Liver (tissue), 9 donors: ENCODE data around the gene DCUN1D3. TPM values are rescaled to one million over a fixed set of nuclear protein-coding genes. Genes with fewer than 3 reads are reported as not detected.

Experiments used
- DNase-seq: peaks from one replicate; pipeline ENCODE4 v3.0.0-alpha.2; 2017; ENCODE audit warnings: low spot score
- H3K27ac ChIP-seq, 2 donors: one replicate each; pipeline ENCODE4 v1.7.0; 2013; ENCODE audit warnings: inconsistent platforms in 2 of 2, low read length in 2 of 2, control low read depth in 1 of 2, low read depth in 1 of 2, mild to moderate bottlenecking in 1 of 2
- H3K27me3 ChIP-seq, 4 donors: one replicate each; pipeline versions ENCODE4 v1.6.1 to v1.7.0; 2013; ENCODE audit warnings: low read length in 3 of 4, inconsistent platforms in 1 of 4, mild to moderate bottlenecking in 1 of 4, moderate library complexity in 1 of 4; ENCODE audit not compliant: control insufficient read depth in 4 of 4, insufficient read depth in 4 of 4
- H3K36me3 ChIP-seq, 4 donors: one replicate each; pipeline versions ENCODE4 v1.6.1 to v1.7.0; 2013; ENCODE audit warnings: low read length in 3 of 4, mild to moderate bottlenecking in 3 of 4, low read depth in 1 of 4, moderate library complexity in 1 of 4; ENCODE audit not compliant: control insufficient read depth in 4 of 4, insufficient read depth in 3 of 4
- H3K4me1 ChIP-seq, 4 donors: one replicate each; pipeline versions ENCODE4 v1.6.1 to v1.7.0; 2013; ENCODE audit warnings: low read length in 3 of 4, mild to moderate bottlenecking in 3 of 4, moderate library complexity in 1 of 4; ENCODE audit not compliant: control insufficient read depth in 4 of 4, insufficient read depth in 4 of 4
- H3K4me3 ChIP-seq, 3 donors: one replicate each; pipeline versions ENCODE4 v1.6.1 to v1.7.0; 2013; ENCODE audit warnings: low read length in 3 of 3, control low read depth in 1 of 3, low read depth in 1 of 3, mild to moderate bottlenecking in 1 of 3
- H3K9ac ChIP-seq, 2 donors: one replicate each; pipeline ENCODE4 v1.7.0; 2013; ENCODE audit warnings: low read length in 2 of 2, mild to moderate bottlenecking in 2 of 2, moderate library complexity in 2 of 2, control low read depth in 1 of 2, low read depth in 1 of 2
- H3K9me3 ChIP-seq, 4 donors: one replicate each; pipeline versions ENCODE4 v1.6.1 to v1.7.0; 2013; ENCODE audit warnings: low read length in 3 of 4; ENCODE audit not compliant: control insufficient read depth in 4 of 4
- EGR1 ChIP-seq, 2 donors: IDR thresholded peaks; 2 replicates each; pipeline ENCODE4 v1.6.1; 2016 to 2018; ENCODE audit warnings: antibody characterized with exemption in 2 of 2, low read depth in 2 of 2
- FOXA1 ChIP-seq: IDR thresholded peaks from 2 replicates; pipeline ENCODE4 v1.6.1; 2016; ENCODE audit warnings: antibody characterized with exemption
- GABPA ChIP-seq, 2 donors: IDR thresholded peaks in 1 of 2; conservative IDR thresholded peaks in 1 of 2; 2 replicates each; pipeline ENCODE4 v1.6.1; 2016; ENCODE audit warnings: antibody characterized with exemption in 2 of 2, mild to moderate bottlenecking in 1 of 2, moderate library complexity in 1 of 2
- HNF4A ChIP-seq, 2 donors: conservative IDR thresholded peaks; 2 replicates each; pipeline ENCODE4 v1.6.1; 2016; ENCODE audit warnings: antibody characterized with exemption in 2 of 2, mild to moderate bottlenecking in 2 of 2
- HNF4G ChIP-seq: IDR thresholded peaks from 2 replicates; pipeline ENCODE4 v1.6.1; 2016; ENCODE audit warnings: antibody characterized with exemption
- JUND ChIP-seq, 2 donors: IDR thresholded peaks; 2 replicates each; pipeline ENCODE4 v1.6.1; 2016; ENCODE audit warnings: antibody characterized with exemption in 2 of 2
- NR2F2 ChIP-seq: IDR thresholded peaks from 2 replicates; pipeline ENCODE4 v1.6.1; 2016; ENCODE audit warnings: antibody characterized with exemption
- RAD21 ChIP-seq, 2 donors: IDR thresholded peaks; 2 replicates each; pipeline ENCODE4 v1.6.1; 2016; ENCODE audit warnings: antibody characterized with exemption in 2 of 2, mild to moderate bottlenecking in 2 of 2
- RXRA ChIP-seq, 2 donors: IDR thresholded peaks; 2 replicates each; pipeline ENCODE4 v1.6.1; 2017 to 2018; ENCODE audit warnings: antibody characterized with exemption in 2 of 2, mild to moderate bottlenecking in 1 of 2
- SP1 ChIP-seq: IDR thresholded peaks from 2 replicates; pipeline ENCODE4 v1.6.1; 2018; ENCODE audit warnings: antibody characterized with exemption, mild to moderate bottlenecking
- TAF1 ChIP-seq: conservative IDR thresholded peaks from 2 replicates; pipeline ENCODE4 v1.6.1; 2016; ENCODE audit warnings: antibody characterized with exemption, mild to moderate bottlenecking
- YY1 ChIP-seq: IDR thresholded peaks from 2 replicates; pipeline ENCODE4 v1.6.1; 2016; ENCODE audit warnings: antibody characterized with exemption, mild to moderate bottlenecking
- WGBS: extraction: QIAGEN DNeasy Blood & Tissue Kit; methylation state at CpG from one replicate; pipeline ENCODE4 v1.1.7; 2013; 5-methylcytosine and 5-hydroxymethylcytosine counted together
- polyA plus RNA-seq, 2 donors: library from polyadenylated mRNA; stranded (reverse) in 1 of 2; unstranded in 1 of 2; fragments of 200-250 nt in 1 of 2; fragments of >200 nt in 1 of 2; fragmentation: Nextera tagmentation in 1 of 2; extraction: Ambion mirVana in 1 of 2; gene quantifications; one replicate each; pipeline versions ENCODE4 v1.2.1 to v1.2.3, GENCODE V29; 2013 to 2015
- total RNA-seq, 2 donors: library from RNA; depleted of rRNA; stranded (reverse); fragments of >200 nt; gene quantifications; one replicate each; pipeline ENCODE4 v1.2.3, GENCODE V29; 2014
- TF ChIP-seq, protein P1 (sequence below): IDR thresholded peaks from 2 replicates; pipeline ENCODE4 v1.6.1; 2016; ENCODE audit warnings: antibody characterized with exemption
- TF ChIP-seq, protein P2 (sequence below): IDR thresholded peaks from 2 replicates; pipeline ENCODE4 v1.6.1; 2016; ENCODE audit warnings: antibody characterized with exemption
- TF ChIP-seq, protein P3 (sequence below): fragments of 150-350 bp; IDR thresholded peaks from 2 replicates; pipeline ENCODE4 v1.5.1; 2017; ENCODE audit warnings: improper control_type of control experiment, low read depth, low read length; ENCODE audit not compliant: missing input control
- TF ChIP-seq, protein P4 (sequence below): IDR thresholded peaks from 2 replicates; pipeline ENCODE4 v1.6.1; 2016; ENCODE audit warnings: antibody characterized with exemption
- TF ChIP-seq, protein P5 (sequence below): IDR thresholded peaks from 2 replicates; pipeline ENCODE4 v1.6.1; 2016; ENCODE audit warnings: antibody characterized with exemption, mild to moderate bottlenecking
- donor health status: healthy.
- donor health status: healthy.
- donor health status: healthy.
- donor health status: healthy.
- donor health status: healthy.

DCUN1D3 gene
- total and polyA plus RNA-seq, 4 donors, result 2.7 to 16.8 (median 4.8) TPM

DNA sequence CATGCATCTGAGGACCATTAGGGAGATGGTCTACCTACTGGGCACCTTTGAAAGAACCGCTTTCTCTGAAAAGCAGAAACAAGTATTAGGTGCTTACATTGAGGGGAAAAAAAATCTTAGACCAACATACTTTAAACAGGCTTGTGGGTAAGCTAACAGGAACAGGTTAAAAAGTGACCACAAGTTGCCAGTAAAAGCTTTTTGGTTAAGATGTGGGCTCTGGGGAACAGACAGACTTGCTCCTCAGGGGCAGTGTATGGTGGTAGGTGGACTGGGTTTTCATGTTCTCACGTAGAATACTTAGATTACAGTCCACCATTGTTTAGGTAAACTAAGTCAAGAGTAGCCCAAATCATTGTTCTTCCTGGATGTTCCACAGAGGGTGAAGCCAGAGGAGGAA lies 52.6 kb downstream of the DCUN1D3 start:
- H3K4me3 ChIP-seq, result no peak overlapping the region

DNA sequence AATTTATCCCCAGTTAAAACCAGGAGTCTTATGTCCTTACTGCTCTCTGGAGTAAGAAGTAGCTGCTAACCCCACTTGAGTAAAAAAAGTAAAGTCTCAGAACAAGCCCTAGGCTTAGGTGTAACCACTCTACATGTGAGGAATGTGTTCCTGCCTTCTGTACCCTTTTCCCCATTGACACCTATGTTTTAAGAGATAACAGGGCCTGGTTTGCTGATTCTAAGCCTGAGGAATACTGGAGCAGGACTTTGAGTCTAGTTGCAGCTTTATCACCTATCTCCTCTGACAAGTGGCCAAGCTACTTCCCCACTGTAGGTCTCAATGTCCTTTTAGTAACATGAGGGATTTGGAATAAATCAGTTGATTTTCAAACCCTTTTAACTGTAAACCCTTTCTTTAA lies 53.6 kb downstream of the DCUN1D3 start:
- DNase-seq, result no peak
- Histone ChIP-seq H3K27me3 (no peaks in the 10 kb centered on the region), H3K4me1 (peaks cover 2 to 15% (median 13%) of the 10 kb centered on the region in 4 donors), H3K36me3 (peaks cover 0 to 3% (median 0%) of the 10 kb centered on the region in 4 donors), H3K9ac (no peak overlapping the region), H3K27ac (no peak overlapping the region), H3K4me3 (no peak overlapping the region), H3K9me3 (no peaks in the 10 kb centered on the region)
- TF ChIP-seq JUND (IDR thresholded peaks at IDR 0.05) (no peak), RXRA (IDR thresholded peaks at IDR 0.05) (no peak), TAF1 (no peak), RAD21 (IDR thresholded peaks at IDR 0.05) (no peak), HNF4G (no peak), YY1 (no peak), NR2F2 (no peak), GABPA (IDR thresholded peaks at IDR 0.05 in 1 of 2, conservative IDR thresholded peaks at IDR 0.05 in 1 of 2) (no peak), HNF4A (conservative IDR thresholded peaks at IDR 0.05) (no peak), SP1 (no peak)
- TF ChIP-seq, protein P1, sequence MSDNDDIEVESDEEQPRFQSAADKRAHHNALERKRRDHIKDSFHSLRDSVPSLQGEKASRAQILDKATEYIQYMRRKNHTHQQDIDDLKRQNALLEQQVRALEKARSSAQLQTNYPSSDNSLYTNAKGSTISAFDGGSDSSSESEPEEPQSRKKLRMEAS, result no peak
- TF ChIP-seq, protein P2, sequence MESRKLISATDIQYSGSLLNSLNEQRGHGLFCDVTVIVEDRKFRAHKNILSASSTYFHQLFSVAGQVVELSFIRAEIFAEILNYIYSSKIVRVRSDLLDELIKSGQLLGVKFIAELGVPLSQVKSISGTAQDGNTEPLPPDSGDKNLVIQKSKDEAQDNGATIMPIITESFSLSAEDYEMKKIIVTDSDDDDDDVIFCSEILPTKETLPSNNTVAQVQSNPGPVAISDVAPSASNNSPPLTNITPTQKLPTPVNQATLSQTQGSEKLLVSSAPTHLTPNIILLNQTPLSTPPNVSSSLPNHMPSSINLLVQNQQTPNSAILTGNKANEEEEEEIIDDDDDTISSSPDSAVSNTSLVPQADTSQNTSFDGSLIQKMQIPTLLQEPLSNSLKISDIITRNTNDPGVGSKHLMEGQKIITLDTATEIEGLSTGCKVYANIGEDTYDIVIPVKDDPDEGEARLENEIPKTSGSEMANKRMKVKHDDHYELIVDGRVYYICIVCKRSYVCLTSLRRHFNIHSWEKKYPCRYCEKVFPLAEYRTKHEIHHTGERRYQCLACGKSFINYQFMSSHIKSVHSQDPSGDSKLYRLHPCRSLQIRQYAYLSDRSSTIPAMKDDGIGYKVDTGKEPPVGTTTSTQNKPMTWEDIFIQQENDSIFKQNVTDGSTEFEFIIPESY, result no peak
- TF ChIP-seq, protein P3, sequence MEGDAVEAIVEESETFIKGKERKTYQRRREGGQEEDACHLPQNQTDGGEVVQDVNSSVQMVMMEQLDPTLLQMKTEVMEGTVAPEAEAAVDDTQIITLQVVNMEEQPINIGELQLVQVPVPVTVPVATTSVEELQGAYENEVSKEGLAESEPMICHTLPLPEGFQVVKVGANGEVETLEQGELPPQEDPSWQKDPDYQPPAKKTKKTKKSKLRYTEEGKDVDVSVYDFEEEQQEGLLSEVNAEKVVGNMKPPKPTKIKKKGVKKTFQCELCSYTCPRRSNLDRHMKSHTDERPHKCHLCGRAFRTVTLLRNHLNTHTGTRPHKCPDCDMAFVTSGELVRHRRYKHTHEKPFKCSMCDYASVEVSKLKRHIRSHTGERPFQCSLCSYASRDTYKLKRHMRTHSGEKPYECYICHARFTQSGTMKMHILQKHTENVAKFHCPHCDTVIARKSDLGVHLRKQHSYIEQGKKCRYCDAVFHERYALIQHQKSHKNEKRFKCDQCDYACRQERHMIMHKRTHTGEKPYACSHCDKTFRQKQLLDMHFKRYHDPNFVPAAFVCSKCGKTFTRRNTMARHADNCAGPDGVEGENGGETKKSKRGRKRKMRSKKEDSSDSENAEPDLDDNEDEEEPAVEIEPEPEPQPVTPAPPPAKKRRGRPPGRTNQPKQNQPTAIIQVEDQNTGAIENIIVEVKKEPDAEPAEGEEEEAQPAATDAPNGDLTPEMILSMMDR, result no peak
- TF ChIP-seq, protein P4, sequence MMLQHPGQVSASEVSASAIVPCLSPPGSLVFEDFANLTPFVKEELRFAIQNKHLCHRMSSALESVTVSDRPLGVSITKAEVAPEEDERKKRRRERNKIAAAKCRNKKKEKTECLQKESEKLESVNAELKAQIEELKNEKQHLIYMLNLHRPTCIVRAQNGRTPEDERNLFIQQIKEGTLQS, result no peak

More for the DNA sequence above, 52.6 kb downstream of the DCUN1D3 start:
- Histone ChIP-seq H3K27ac (no peak overlapping the region), H3K27me3 (no peaks in the 10 kb centered on the region), H3K9me3 (no peaks in the 10 kb centered on the region), H3K9ac (no peak overlapping the region), H3K36me3 (peaks cover 0 to 3% (median 0%) of the 10 kb centered on the region in 4 donors), H3K4me1 (peaks cover 2 to 19% (median 18%) of the 10 kb centered on the region in 4 donors)
- no peak for DNase-seq
- WGBS, result 45% methylated on average over 2 of the region's 2 CpGs
- TF ChIP-seq, protein P4, result no peak
- no peak for TF ChIP-seq SP1
- no peak for TF ChIP-seq RAD21 (IDR thresholded peaks at IDR 0.05)
- no peak for TF ChIP-seq HNF4G
- no peak for TF ChIP-seq FOXA1
- TF ChIP-seq, protein P5, sequence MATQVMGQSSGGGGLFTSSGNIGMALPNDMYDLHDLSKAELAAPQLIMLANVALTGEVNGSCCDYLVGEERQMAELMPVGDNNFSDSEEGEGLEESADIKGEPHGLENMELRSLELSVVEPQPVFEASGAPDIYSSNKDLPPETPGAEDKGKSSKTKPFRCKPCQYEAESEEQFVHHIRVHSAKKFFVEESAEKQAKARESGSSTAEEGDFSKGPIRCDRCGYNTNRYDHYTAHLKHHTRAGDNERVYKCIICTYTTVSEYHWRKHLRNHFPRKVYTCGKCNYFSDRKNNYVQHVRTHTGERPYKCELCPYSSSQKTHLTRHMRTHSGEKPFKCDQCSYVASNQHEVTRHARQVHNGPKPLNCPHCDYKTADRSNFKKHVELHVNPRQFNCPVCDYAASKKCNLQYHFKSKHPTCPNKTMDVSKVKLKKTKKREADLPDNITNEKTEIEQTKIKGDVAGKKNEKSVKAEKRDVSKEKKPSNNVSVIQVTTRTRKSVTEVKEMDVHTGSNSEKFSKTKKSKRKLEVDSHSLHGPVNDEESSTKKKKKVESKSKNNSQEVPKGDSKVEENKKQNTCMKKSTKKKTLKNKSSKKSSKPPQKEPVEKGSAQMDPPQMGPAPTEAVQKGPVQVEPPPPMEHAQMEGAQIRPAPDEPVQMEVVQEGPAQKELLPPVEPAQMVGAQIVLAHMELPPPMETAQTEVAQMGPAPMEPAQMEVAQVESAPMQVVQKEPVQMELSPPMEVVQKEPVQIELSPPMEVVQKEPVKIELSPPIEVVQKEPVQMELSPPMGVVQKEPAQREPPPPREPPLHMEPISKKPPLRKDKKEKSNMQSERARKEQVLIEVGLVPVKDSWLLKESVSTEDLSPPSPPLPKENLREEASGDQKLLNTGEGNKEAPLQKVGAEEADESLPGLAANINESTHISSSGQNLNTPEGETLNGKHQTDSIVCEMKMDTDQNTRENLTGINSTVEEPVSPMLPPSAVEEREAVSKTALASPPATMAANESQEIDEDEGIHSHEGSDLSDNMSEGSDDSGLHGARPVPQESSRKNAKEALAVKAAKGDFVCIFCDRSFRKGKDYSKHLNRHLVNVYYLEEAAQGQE, result no peak
- TF ChIP-seq TAF1, result no peak
- TF ChIP-seq RXRA (IDR thresholded peaks at IDR 0.05), result no peak
- TF ChIP-seq JUND (IDR thresholded peaks at IDR 0.05), result no peak
- TF ChIP-seq EGR1 (IDR thresholded peaks at IDR 0.05; ENCODE audit: low read depth in 2 of 2), result no peak
- TF ChIP-seq, protein P3, result no peak
- TF ChIP-seq HNF4A (conservative IDR thresholded peaks at IDR 0.05), result no peak
